LNCaP clone FGC (cell line): ENCODE measurements around the gene DR1.

ENCODE experiments used
- DNase-seq: peaks from one replicate; pipeline ENCODE4 v3.0.0-alpha.2; 2011; ENCODE audit warnings: low read depth
- H3K4me3 ChIP-seq: 2 replicates; pipeline ENCODE4 v1.5.1; 2011; ENCODE audit warnings: mild to moderate bottlenecking, low read depth, low read length, control low read depth
- TF ChIP-seq, protein P1 (sequence below): IDR thresholded peaks from 2 replicates; pipeline ENCODE4 v1.5.1; 2012; ENCODE audit warnings: mild to moderate bottlenecking; ENCODE audit not compliant: control insufficient read depth, insufficient read depth; ENCODE audit errors: extremely low read depth

DR1 gene

GRCh38 chr1:93313026-93313425 lies 32.7 kb upstream of the DR1 start:
- DNase-seq: no peak
- H3K4me3 ChIP-seq: no peak overlapping the region
- TF ChIP-seq, protein P1, sequence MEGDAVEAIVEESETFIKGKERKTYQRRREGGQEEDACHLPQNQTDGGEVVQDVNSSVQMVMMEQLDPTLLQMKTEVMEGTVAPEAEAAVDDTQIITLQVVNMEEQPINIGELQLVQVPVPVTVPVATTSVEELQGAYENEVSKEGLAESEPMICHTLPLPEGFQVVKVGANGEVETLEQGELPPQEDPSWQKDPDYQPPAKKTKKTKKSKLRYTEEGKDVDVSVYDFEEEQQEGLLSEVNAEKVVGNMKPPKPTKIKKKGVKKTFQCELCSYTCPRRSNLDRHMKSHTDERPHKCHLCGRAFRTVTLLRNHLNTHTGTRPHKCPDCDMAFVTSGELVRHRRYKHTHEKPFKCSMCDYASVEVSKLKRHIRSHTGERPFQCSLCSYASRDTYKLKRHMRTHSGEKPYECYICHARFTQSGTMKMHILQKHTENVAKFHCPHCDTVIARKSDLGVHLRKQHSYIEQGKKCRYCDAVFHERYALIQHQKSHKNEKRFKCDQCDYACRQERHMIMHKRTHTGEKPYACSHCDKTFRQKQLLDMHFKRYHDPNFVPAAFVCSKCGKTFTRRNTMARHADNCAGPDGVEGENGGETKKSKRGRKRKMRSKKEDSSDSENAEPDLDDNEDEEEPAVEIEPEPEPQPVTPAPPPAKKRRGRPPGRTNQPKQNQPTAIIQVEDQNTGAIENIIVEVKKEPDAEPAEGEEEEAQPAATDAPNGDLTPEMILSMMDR: no peak

GRCh38 chr1:93317207-93317606 lies 28.5 kb upstream of the DR1 start:
- TF ChIP-seq, protein P1: no peak
- DNase-seq: no peak

DNA sequence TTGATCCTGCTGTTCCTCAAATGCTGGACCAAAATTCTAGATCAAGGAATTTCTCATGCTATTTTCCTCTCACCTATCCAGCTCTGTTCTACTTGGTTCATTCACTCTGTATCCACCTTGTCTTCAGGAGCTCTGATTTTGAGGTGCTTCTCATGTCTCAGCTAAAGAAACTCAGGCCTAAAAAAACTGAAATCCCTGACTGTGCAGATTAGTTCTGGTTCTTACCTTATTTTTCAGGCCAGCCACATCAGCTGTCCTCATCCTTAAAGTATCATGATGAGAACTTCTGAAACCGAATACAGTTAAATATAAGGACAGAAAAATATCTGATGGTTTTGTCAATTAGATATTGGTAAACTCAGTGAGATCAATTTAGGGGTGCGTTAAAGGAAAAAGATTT lies 27.8 kb upstream of the DR1 start:
- no peak overlapping the region for H3K4me3 ChIP-seq
- DNase-seq: no peak
- TF ChIP-seq, protein P1: no peak

More at GRCh38 chr1:93317207-93317606, 28.5 kb upstream of the DR1 start:
- no peak overlapping the region for H3K4me3 ChIP-seq

GRCh38 chr1:93321720-93322119 lies 24.0 kb upstream of the DR1 start:
- TF ChIP-seq, protein P1: no peak
- no peak for DNase-seq
- H3K4me3 ChIP-seq: no peak overlapping the region

GRCh38 chr1:93322349-93322748 lies 23.4 kb upstream of the DR1 start:
- peak; percentile 72 for DNase-seq
- TF ChIP-seq, protein P1: no peak

DNA sequence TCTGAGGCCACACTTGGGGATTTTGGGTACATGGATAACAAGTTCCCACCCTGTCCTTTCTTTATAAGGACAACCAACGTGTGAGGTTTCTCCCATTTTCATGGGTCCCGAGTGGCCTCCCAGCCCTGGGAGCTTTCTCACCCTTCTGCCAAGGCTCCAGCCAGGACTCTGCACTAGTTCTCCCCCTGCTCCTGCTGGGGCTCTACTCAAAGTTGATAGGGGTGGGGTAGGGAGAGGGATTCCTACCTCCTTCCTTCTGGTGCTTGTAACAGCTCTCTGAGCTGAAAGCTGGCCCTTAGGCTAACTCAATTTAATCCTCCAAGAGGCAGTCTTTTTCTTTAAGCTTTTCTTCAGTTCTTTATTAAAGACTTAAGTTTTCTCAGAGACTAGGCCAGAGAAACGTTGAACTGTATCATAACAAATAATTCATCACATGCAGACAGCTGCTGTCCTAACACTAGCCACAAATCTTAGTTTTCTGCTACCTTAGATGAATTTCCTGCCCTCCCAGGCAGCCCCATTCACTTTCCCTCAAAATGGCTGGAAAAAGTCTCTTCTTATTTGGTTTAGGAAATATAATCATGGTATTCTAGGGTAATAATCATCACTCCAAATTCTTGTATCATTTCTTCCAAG lies 22.4 kb upstream of the DR1 start:
- no peak overlapping the region for H3K4me3 ChIP-seq
- DNase-seq: no peak
- TF ChIP-seq, protein P1: no peak

More at GRCh38 chr1:93322349-93322748, 23.4 kb upstream of the DR1 start:
- H3K4me3 ChIP-seq: no peak overlapping the region
